Ovary (tissue), 3 donors: ENCODE data around the gene CEP89.

Source experiments
- CTCF ChIP-seq, 3 donors: fragments of 450-650 bp in 2 of 3; fragments of 200-600 bp in 1 of 3; IDR thresholded peaks; one replicate each; pipeline versions ENCODE4 v1.5.1 to v1.8.0; 2016 to 2022; ENCODE audit warnings: antibody characterized with exemption in 3 of 3, mild to moderate bottlenecking in 1 of 3
- EP300 ChIP-seq: sonication (generic); formaldehyde crosslinking; IDR thresholded peaks from one replicate; pipeline ENCODE4 v1.6.1; 2017; ENCODE audit warnings: antibody characterized with exemption
- POLR2A ChIP-seq: fragments of 450-650 bp; IDR thresholded peaks from one replicate; pipeline ENCODE4 v1.6.1; 2017; ENCODE audit warnings: antibody characterized with exemption, mild to moderate bottlenecking, moderate library complexity
- donor health status: DM: no; HTN: no; CAD: no.

- no peak for TF ChIP-seq CTCF (IDR thresholded peaks at IDR 0.05)
- TF ChIP-seq POLR2A: no peak
- no peak for TF ChIP-seq EP300
Measured at GRCh38 chr19:32997716-32998355, 26.1 kb upstream of the CEP89 start.
